Ovary (tissue), 3 donors: ENCODE data around the gene ERO1B.

ENCODE experiments used
- EP300 ChIP-seq: sonication (generic); formaldehyde crosslinking; IDR thresholded peaks from one replicate; pipeline ENCODE4 v1.6.1; 2017; ENCODE audit warnings: antibody characterized with exemption
- POLR2A ChIP-seq: fragments of 450-650 bp; IDR thresholded peaks from one replicate; pipeline ENCODE4 v1.6.1; 2017; ENCODE audit warnings: antibody characterized with exemption, mild to moderate bottlenecking, moderate library complexity
- TF ChIP-seq, protein P1 (sequence below), 3 donors: fragments of 450-650 bp in 2 of 3; fragments of 200-600 bp in 1 of 3; IDR thresholded peaks; one replicate each; pipeline versions ENCODE4 v1.5.1 to v1.8.0; 2016 to 2022; ENCODE audit warnings: antibody characterized with exemption in 3 of 3, mild to moderate bottlenecking in 1 of 3
- donor health status: DM: no; HTN: no; CAD: no.

DNA sequence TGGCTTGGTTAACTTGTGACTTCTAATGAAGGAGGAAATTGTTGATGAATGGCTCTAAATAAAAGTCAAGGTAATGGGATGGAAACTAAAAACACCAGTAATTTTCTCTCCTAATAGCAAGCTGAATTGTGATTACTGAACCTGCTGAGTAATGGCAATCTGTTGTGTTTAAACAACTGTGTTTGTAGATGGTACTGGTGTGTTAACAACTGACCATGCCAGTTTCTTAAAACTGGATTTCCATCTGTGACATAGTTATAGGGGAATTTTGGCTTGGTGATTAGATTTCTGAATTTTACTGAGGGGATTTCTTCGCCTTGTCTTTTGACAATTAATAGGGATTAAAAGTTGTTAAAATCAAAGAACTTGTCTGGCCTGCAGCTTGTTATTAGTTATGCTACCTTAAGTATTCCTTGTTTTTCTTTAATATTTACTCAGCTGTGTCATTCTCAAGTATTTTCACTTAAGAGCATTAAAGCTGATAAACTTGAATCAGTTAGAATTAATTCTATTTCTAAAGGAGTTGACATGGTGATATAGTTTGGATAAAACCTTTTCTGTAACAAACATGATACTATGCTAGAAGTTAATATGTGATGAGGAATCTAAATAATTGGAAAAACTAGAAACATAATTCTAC is 7.9 kb upstream of the ERO1B start:
- no peak for TF ChIP-seq EP300
- TF ChIP-seq, protein P1, sequence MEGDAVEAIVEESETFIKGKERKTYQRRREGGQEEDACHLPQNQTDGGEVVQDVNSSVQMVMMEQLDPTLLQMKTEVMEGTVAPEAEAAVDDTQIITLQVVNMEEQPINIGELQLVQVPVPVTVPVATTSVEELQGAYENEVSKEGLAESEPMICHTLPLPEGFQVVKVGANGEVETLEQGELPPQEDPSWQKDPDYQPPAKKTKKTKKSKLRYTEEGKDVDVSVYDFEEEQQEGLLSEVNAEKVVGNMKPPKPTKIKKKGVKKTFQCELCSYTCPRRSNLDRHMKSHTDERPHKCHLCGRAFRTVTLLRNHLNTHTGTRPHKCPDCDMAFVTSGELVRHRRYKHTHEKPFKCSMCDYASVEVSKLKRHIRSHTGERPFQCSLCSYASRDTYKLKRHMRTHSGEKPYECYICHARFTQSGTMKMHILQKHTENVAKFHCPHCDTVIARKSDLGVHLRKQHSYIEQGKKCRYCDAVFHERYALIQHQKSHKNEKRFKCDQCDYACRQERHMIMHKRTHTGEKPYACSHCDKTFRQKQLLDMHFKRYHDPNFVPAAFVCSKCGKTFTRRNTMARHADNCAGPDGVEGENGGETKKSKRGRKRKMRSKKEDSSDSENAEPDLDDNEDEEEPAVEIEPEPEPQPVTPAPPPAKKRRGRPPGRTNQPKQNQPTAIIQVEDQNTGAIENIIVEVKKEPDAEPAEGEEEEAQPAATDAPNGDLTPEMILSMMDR (IDR thresholded peaks at IDR 0.05), result no peak
- TF ChIP-seq POLR2A, result no peak
